ENCODE results near the gene ACO2. TPM values are rescaled to one million over a fixed set of nuclear protein-coding genes. Genes with fewer than 3 reads are reported as not detected.
A peak's percentile ranks its signal among the peaks of the same experiment; 100 is the strongest.

Gene ACO2
- total and polyA plus RNA-seq, 2 of the 13 experiments (the other 11 are each of a cell fraction or from before 2014, with no cell fraction given), result 19.2 to 45.6 TPM

DNA sequence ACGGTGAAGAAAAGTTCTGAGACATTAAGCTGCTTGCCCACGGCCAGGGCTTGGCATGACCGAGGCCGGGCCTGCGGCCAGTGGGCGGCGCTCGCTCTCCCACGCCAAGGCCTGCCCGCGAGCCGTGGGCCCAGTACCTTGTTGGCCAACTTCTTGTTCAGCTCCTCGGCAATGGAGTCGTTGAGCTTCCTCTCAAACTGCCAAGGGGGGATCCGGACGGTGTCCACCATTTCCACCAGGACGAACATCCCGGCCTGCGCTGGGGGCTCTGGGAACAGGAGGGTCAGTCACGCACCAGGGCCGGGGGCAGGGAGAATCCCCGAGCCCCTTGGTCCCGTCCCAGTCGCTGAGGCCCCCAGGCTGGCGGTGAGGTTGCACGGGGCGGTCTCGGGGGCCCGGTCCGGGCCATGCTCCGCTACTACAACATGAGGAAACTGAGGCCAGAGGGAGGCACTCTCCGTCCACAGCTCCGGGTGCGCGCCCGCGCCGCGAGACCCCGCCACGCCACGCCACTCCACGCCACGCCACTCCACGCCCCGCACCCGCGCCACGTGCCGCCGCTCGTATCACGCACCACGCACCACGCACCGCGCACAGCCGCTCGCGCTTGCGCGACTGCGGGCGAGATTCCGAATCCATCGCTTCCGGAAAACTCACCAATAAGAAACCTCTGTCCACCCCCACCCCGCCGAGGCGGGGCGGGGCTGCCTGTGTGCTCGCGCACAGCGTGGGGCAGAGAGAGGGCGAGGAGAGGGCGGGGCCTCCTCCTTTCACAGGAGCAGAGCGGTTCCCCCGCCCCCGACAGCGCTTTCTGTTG is 75.1 kb downstream of the ACO2 start, which contains the start of gene POLR3H (continued):
- TF ChIP-seq, protein P1, sequence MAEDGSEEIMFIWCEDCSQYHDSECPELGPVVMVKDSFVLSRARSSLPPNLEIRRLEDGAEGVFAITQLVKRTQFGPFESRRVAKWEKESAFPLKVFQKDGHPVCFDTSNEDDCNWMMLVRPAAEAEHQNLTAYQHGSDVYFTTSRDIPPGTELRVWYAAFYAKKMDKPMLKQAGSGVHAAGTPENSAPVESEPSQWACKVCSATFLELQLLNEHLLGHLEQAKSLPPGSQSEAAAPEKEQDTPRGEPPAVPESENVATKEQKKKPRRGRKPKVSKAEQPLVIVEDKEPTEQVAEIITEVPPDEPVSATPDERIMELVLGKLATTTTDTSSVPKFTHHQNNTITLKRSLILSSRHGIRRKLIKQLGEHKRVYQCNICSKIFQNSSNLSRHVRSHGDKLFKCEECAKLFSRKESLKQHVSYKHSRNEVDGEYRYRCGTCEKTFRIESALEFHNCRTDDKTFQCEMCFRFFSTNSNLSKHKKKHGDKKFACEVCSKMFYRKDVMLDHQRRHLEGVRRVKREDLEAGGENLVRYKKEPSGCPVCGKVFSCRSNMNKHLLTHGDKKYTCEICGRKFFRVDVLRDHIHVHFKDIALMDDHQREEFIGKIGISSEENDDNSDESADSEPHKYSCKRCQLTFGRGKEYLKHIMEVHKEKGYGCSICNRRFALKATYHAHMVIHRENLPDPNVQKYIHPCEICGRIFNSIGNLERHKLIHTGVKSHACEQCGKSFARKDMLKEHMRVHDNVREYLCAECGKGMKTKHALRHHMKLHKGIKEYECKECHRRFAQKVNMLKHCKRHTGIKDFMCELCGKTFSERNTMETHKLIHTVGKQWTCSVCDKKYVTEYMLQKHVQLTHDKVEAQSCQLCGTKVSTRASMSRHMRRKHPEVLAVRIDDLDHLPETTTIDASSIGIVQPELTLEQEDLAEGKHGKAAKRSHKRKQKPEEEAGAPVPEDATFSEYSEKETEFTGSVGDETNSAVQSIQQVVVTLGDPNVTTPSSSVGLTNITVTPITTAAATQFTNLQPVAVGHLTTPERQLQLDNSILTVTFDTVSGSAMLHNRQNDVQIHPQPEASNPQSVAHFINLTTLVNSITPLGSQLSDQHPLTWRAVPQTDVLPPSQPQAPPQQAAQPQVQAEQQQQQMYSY (CRISPR knock-in tag; IDR thresholded peaks at IDR 0.05), result no peak; the same call in 1 of the 2 replicates
- TF ChIP-seq RFXAP (CRISPR knock-in tag; IDR thresholded peaks at IDR 0.05; ENCODE audit: borderline replicate concordance) (peak; percentile 53; the same call in 1 of the 2 replicates), KLF6 (CRISPR knock-in tag; IDR thresholded peaks at IDR 0.05) (no peak), CAMTA2 (CRISPR knock-in tag; IDR thresholded peaks at IDR 0.05; ENCODE audit: borderline replicate concordance) (no peak), ZNF205 (CRISPR knock-in tag; IDR thresholded peaks at IDR 0.05) (peak; percentile 45; the same call in 1 of the 2 replicates)
- TF ChIP-seq, protein P2, sequence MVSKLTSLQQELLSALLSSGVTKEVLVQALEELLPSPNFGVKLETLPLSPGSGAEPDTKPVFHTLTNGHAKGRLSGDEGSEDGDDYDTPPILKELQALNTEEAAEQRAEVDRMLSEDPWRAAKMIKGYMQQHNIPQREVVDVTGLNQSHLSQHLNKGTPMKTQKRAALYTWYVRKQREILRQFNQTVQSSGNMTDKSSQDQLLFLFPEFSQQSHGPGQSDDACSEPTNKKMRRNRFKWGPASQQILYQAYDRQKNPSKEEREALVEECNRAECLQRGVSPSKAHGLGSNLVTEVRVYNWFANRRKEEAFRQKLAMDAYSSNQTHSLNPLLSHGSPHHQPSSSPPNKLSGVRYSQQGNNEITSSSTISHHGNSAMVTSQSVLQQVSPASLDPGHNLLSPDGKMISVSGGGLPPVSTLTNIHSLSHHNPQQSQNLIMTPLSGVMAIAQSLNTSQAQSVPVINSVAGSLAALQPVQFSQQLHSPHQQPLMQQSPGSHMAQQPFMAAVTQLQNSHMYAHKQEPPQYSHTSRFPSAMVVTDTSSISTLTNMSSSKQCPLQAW (CRISPR knock-in tag; IDR thresholded peaks at IDR 0.05), result 0 out of 2 replicates have a peak, but pooled peaks have one; percentile 17
- TF ChIP-seq, protein P3, sequence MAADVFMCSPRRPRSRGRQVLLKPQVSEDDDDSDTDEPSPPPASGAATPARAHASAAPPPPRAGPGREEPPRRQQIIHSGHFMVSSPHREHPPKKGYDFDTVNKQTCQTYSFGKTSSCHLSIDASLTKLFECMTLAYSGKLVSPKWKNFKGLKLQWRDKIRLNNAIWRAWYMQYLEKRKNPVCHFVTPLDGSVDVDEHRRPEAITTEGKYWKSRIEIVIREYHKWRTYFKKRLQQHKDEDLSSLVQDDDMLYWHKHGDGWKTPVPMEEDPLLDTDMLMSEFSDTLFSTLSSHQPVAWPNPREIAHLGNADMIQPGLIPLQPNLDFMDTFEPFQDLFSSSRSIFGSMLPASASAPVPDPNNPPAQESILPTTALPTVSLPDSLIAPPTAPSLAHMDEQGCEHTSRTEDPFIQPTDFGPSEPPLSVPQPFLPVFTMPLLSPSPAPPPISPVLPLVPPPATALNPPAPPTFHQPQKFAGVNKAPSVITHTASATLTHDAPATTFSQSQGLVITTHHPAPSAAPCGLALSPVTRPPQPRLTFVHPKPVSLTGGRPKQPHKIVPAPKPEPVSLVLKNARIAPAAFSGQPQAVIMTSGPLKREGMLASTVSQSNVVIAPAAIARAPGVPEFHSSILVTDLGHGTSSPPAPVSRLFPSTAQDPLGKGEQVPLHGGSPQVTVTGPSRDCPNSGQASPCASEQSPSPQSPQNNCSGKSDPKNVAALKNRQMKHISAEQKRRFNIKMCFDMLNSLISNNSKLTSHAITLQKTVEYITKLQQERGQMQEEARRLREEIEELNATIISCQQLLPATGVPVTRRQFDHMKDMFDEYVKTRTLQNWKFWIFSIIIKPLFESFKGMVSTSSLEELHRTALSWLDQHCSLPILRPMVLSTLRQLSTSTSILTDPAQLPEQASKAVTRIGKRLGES (CRISPR knock-in tag; IDR thresholded peaks at IDR 0.05; ENCODE audit: borderline replicate concordance), result no peak
- TF ChIP-seq, protein P4, sequence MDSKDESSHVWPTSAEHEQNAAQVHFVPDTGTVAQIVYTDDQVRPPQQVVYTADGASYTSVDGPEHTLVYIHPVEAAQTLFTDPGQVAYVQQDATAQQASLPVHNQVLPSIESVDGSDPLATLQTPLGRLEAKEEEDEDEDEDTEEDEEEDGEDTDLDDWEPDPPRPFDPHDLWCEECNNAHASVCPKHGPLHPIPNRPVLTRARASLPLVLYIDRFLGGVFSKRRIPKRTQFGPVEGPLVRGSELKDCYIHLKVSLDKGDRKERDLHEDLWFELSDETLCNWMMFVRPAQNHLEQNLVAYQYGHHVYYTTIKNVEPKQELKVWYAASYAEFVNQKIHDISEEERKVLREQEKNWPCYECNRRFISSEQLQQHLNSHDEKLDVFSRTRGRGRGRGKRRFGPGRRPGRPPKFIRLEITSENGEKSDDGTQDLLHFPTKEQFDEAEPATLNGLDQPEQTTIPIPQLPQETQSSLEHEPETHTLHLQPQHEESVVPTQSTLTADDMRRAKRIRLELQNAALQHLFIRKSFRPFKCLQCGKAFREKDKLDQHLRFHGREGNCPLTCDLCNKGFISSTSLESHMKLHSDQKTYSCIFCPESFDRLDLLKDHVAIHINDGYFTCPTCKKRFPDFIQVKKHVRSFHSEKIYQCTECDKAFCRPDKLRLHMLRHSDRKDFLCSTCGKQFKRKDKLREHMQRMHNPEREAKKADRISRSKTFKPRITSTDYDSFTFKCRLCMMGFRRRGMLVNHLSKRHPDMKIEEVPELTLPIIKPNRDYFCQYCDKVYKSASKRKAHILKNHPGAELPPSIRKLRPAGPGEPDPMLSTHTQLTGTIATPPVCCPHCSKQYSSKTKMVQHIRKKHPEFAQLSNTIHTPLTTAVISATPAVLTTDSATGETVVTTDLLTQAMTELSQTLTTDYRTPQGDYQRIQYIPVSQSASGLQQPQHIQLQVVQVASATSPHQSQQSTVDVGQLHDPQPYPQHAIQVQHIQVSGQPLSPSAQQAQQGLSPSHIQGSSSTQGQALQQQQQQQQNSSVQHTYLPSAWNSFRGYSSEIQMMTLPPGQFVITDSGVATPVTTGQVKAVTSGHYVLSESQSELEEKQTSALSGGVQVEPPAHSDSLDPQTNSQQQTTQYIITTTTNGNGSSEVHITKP (CRISPR knock-in tag; IDR thresholded peaks at IDR 0.05; ENCODE audit: low read depth), result no peak

Data from HepG2 (cell line).